Upper lobe of left lung (tissue), 4 donors: ENCODE results near the gene GTPBP3.

Experiments used
- EP300 ChIP-seq, 4 donors: sonication (generic); formaldehyde crosslinking; IDR thresholded peaks; one replicate each; pipeline ENCODE4 v1.5.1; 2017; ENCODE audit warnings: antibody characterized with exemption in 4 of 4, control low read depth in 2 of 4
- POLR2AphosphoS5 ChIP-seq, 2 donors: sonication (generic); formaldehyde crosslinking; IDR thresholded peaks; one replicate each; pipeline ENCODE4 v1.5.1; 2017; ENCODE audit warnings: antibody characterized with exemption in 2 of 2
- TF ChIP-seq, protein P1 (sequence below), 6 experiments: fragments of 450-650 bp in 4 of 6; fragments of 200-600 bp in 2 of 6; sonication (generic) in 2 of 6; IDR thresholded peaks; one replicate each; pipeline ENCODE4 v1.5.1; 2016 to 2019; ENCODE audit warnings: antibody characterized with exemption in 6 of 6

DNA sequence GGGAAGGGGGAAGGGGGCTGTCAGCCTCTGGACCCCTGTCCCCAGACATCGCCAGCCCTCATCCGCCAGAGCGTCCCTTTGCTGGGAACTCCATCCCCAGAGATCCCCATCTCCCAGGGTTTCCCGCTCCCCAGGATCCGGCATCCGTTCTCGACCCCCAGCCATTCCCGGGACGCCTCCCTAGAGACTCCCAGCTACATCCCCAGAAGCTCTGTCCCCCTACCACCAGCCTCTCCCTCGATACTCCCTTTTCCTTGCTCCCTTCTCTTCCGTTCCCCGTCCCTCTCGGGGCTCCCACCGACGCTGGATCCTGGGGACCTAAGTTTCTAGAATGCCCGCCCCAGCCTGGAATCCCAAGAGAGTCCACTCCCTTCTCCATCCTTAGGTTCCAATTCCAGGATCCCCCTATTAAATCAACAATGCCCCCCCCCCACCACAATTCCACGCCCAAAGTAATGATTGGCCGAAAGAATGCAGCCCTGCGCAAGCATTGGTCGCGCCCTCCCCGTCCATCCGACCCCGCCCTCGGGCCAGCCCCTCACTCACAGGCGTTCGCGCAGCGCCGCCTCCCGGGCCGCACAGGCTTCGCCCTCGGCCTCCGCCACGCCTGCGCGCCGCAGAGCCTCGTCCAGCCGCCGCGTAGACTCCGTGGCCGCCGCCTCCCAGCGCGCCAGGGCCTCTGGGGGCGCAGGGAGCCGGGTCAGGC is 53.5 kb downstream of the GTPBP3 start:
- TF ChIP-seq POLR2AphosphoS5 (IDR thresholded peaks at IDR 0.05), result peak in 1 of 2 donors; percentile 36
- TF ChIP-seq EP300 (IDR thresholded peaks at IDR 0.05), result no peak
- TF ChIP-seq, protein P1, sequence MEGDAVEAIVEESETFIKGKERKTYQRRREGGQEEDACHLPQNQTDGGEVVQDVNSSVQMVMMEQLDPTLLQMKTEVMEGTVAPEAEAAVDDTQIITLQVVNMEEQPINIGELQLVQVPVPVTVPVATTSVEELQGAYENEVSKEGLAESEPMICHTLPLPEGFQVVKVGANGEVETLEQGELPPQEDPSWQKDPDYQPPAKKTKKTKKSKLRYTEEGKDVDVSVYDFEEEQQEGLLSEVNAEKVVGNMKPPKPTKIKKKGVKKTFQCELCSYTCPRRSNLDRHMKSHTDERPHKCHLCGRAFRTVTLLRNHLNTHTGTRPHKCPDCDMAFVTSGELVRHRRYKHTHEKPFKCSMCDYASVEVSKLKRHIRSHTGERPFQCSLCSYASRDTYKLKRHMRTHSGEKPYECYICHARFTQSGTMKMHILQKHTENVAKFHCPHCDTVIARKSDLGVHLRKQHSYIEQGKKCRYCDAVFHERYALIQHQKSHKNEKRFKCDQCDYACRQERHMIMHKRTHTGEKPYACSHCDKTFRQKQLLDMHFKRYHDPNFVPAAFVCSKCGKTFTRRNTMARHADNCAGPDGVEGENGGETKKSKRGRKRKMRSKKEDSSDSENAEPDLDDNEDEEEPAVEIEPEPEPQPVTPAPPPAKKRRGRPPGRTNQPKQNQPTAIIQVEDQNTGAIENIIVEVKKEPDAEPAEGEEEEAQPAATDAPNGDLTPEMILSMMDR (IDR thresholded peaks at IDR 0.05), result peak; percentile 67 to 96 (median 89)
